ENCODE data around the gene SPIN2B.
"Not testable (repeated sequence)": the region's sequence is repeated elsewhere in the genome, so short reads cannot be mapped to it uniquely, and the experiment has no call there.

The SPIN2B gene

DNA sequence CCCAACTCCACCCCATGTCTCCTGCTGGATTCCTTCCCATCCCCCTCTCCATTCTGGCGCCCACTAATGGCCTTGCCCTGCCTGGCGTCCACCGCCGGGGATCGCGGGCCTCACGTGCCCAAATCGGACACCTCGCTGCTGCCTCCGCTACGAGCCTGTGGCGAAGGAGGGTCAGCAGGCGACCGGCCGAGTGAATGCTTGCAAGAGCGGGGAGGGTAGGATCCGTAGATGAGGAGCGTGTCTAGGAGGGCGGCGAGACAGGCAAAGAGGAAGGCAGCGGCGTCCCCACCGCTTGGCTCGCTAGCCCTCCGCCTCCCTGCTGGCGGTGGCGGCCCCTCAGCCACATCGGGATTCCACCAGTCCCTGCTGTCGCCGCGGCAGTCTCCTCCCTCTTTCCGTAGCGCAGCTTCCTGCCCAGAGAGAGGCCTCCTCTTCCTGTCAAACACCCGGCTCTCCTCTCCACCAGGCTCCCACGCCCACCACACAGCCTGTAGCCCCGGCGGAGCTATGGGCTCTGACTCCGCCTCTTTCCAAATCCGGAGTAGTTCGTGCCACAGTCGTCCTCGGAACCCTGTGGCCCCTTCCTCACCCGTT is at the start of gene SPIN2B:
Gene SPIN2B (minus strand): TSS at position 387 of the 594 bp plus-strand sequence.
- in situ Hi-C loops (cut with MboI; ENCODE audit: low sequenced_read_pairs) = no loop called here

DNA sequence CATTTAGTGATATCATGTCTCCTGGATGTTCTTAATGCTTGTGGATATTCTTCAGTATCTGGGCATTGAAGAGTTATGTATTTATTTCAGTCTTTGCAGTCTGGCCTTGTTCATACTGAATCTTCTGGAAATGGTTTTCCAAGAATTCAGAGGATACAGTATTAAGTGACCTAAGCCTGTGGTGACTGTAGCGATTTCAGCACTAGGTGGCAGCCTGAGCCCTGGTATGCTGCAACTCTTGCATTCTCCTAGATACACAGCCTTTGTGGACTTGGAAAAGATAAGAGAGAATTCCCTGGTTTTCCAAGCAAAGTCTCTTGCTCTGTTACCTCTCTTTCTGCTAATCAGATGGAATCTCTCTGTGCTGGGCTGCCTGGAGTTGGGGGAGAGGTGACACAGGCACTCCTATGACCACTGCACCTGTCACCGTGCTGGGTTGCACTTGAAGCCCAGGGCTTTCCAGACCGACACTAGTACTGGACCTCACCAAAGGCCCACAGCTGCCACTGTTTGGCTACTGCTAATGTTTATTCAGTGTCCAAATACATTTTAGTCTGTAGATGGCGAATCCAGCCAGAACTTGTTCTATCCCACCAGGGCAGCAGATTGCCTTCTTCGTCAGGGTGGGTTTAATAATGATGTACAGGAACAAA is 35.2 kb upstream of the SPIN2B start:
- in situ Hi-C loops (cut with MboI; ENCODE audit: low sequenced_read_pairs) = no loop called here

DNA sequence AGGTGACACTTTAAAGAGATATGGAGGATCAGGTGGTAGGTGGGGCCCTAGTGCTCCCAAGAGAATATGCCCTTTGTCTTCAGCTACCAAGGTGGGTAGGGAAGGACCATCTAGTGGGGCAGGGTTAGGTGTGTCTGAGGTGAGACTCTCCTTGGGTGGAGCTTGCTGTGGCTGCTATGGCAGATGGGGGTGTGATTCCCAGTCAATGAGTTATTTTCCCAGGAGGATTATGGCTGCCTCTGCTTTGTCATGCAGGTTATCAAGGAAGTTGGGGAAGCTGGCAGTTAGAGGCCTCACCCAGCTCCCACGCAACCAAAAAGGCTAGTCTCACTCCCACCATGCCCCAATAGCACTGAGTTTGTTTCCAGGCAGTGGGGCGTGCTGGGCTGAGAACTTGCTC is 33.8 kb upstream of the SPIN2B start:
- in situ Hi-C loops (cut with MboI; ENCODE audit: low sequenced_read_pairs) = no loop called here

DNA sequence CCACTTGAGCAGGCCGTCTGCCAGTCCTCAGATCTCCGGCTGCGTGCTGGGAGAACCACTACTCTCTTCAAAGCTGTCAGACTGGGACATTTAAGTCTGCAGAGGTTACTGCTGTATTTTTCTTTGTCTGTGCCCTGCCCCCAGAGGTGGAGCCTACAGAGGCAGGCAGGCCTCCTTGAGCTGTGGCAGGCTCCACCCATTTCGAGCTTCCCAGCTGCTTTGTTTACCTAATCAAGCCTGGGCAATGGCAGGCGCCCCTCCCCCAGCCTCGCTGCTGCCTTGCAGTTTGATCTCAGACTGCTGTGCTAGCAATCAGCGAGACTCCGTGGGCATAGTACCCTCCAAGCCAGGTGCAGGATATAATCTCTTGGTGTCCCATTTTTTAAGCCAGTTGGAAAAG is 30.9 kb upstream of the SPIN2B start:
- in situ Hi-C loops (cut with MboI; ENCODE audit: low sequenced_read_pairs) = not testable (repeated sequence)

DNA sequence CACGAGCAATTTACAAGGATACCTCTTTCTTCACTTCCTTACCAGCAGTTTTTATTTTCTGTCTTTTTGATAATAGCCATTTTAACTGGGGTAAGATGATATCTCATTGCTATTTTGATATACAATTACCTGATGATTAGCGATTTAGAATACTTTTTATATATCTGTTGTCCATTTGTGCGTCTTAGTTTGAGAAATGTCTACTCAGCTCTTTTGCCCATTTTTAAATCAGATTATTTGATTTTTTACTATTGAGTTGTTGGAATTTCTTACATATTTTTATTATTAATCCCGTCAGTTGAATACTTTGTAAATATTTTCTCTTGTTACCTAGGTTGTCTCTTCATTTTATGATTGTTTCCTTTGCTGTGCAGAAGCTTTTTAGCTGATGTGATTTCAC is 17.3 kb upstream of the SPIN2B start:
- in situ Hi-C loops (cut with MboI; ENCODE audit: low sequenced_read_pairs) = no loop called here

DNA sequence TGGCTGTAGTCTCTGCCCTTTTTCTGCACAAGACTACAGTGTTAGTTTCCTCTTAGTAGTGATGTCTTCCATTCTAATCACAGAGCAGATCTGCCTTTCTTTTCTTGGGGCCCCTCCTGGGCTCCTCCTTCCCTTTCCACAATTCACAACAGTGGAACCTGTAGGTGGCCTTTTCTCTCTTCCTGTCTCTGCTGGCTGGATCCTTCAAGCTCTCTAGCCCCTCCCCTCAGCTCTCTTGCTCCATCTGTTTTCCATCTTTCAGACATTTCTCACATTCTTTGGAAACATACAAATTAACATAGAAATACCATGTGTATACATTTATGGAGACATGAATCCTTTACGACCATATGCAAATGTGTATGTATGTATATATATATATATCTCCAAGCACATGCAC is 16.2 kb upstream of the SPIN2B start:
- in situ Hi-C loops (cut with MboI; ENCODE audit: low sequenced_read_pairs) = no loop called here

DNA sequence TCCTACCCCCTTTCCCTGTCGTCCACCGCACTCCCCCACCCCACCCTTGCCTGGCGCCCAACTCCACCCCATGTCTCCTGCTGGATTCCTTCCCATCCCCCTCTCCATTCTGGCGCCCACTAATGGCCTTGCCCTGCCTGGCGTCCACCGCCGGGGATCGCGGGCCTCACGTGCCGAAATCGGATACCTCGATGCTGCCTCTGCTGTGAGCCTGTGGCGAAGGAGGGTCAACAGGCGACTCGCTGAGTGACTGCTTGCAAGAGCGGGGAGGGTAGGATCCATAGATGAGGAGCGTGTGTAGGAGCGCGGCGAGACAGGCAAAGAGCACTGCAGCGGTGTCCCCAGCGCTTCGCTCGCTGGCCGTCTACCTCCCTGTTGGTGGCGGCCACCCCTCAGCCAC is 15.7 kb upstream of the SPIN2B start, which contains the start of gene SPIN2A:
Gene SPIN2A (minus strand): TSS at position 325 of the 400 bp plus-strand sequence. CDS start 800 bp downstream, outside the sequence.
- in situ Hi-C loops (cut with MboI; ENCODE audit: low sequenced_read_pairs) = not testable (repeated sequence)

DNA sequence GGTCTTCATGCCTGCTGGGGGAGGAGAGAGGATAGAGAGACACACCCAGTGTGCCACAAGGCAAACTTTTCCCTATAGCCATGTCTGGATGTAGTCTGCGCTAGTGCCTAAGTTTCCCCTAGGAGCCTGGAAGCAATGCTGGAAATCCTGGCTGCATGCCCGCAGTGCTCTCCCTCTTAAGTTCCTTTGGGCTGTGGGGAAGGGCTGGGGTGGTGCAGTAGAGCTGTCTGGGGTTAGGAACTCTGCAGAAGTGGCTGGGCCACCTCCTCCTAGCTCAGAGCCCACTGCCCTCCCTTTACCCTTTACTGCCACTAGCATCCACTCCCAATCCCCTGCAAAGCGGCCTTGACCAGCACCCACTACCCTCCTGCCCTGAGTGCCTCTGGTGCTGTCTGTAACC is 15.2 kb upstream of the SPIN2B start:
- in situ Hi-C loops (cut with MboI; ENCODE audit: low sequenced_read_pairs) = not testable (repeated sequence)

DNA sequence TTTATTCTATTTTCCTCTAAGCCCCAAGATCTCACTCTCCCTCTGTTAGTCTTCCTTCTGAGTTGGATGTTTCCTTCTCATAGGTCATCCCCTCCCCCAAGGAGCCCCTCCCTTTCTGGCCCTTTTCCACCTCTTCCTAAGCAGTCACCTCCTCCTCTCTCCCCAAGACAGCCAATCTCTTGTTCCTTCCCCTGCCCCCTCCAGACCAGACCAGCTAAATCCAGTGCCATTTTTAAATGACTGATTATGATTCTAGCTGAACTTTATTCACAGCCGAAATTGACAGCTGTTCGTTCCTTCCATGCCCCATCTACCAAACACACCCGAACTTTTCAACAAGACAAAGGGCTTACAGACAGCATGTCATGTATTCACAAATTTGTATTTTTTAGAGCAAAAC is 13.9 kb upstream of the SPIN2B start:
- in situ Hi-C loops (cut with MboI; ENCODE audit: low sequenced_read_pairs) = no loop called here

DNA sequence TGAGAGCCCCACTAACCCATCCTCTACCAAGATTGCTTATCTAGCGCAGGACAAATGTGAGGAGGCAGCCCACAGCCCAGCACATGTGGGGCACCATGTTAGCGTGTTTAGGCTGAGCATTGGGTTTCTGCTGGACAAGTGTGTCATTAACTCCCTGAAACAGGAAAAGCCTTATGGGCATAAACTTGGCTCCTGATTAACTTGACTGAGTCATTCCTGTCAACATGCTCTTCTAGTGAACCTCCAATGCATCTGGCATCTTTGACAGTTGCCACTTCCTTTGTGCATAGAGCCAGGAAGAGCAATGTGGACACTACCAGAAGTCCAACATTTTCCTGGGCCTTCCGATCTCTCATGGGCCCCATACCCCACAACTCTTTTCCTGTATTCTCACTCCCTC is 13.4 kb upstream of the SPIN2B start:
- in situ Hi-C loops (cut with MboI; ENCODE audit: low sequenced_read_pairs) = no loop called here

DNA sequence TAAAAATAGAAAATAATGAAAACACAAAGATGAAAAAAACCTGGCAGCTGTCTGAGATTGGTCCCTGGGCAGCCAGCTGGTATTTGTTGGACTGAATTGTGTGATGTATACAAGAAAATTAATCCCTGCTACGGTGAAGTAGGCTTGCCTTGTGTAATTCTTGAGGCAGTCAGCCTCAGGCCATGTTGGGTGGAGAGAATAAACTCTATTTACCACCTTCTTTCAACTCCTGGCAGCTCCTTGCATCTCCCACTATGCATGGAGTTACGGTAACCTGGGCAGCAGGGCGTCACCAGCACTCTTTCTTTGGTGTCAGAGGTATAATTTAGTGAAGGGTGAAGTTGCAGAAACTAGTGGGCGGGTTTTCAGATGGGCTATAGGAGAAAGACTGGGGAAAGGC is 12.4 kb upstream of the SPIN2B start:
- in situ Hi-C loops (cut with MboI; ENCODE audit: low sequenced_read_pairs) = no loop called here

DNA sequence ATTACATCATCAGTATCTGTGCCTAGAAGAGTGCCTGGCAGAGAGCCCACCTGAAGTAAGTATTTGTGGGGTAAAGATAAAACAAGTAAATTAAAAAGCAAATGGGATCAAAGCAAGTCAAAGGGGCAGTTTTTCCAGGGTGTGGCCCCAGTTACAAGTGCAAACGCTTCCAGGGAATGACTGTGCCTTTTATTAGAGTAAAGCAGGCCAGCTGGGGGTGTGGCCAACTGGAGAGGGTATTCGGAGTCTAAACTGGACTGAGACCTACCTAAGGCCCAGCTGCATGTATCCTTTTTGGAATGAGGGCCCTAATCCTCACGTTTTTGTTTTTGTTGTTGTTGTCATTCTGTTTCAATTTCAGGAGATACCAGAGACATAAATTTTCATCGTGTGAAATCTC is 11.9 kb upstream of the SPIN2B start:
- in situ Hi-C loops (cut with MboI; ENCODE audit: low sequenced_read_pairs) = not testable (repeated sequence)

DNA sequence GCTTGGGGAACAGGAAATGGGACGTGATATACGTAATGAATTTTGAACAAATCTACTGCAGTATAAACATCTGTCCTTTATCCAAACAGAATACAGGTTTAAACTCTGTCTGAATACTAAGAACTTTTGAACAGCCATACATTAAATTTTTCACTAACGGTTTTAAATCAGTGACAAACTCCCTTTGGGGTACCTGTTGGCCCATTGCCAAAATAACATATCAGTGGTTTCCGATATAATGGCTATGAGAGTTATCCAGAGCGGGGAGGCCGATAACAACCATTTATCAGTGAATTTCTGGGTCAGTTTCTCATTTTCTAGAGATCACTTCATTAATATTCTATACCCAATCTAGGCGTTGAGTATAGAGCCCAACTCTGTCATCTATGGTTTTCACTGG is 10.7 kb upstream of the SPIN2B start:
- in situ Hi-C loops (cut with MboI; ENCODE audit: low sequenced_read_pairs) = no loop called here

DNA sequence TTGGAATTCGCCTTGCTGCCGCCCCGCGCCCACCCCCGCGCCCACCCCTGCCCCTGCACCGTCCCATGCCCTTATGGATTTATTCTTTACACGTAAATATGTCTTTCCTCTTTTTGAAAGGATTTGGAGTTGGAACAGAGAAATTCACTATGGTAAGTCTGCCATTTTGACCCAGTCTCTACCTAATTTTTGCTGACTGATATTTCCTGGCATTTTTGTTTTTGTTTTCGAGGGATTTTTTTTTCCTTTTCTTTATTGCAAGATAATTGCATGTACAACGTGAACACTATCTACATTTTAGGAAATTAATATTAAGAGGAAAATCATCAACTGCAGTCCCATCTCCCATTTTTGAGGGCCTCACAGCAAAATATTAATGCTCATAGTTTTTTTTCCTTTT is 468 bp upstream of the SPIN2B start:
- in situ Hi-C loops (cut with MboI; ENCODE audit: low sequenced_read_pairs) = no loop called here

DNA sequence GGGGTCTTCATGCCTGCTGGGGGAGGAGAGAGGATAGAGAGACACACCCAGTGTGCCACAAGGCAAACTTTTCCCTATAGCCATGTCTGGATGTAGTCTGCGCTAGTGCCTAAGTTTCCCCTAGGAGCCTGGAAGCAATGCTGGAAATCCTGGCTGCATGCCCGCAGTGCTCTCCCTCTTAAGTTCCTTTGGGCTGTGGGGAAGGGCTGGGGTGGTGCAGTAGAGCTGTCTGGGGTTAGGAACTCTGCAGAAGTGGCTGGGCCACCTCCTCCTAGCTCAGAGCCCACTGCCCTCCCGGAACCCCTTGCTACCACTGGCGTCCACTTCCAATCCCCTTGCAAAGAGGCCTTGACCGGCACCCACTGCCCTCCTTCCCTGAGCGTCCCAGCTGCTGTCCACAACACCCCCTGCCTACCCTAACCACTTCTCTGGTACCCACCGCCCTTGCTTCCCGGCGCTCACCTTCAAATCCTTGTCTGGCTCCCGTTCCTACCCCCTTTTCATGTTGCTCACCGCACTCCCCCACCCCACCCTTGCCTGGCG is 658 bp downstream of the SPIN2B start:
- in situ Hi-C loops (cut with MboI; ENCODE audit: low sequenced_read_pairs) = not testable (repeated sequence)

DNA sequence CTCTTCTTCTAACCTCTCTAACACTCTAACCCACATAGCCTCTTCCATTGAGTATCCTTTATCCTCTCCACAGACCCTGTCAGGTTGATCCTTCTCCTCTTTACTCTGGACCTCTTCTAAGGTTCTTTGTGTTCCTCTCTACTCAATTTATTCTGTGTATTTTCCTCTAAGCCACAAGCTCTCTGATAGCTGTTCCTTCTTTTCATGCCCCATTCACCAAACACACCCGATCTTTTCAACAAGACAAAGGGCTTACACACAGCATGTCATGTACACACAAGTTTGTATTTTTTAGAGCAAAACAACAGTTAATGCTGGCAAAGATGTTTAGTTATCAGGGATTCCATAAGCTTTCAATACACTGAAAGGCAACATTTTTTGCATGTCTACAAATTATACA is 1.9 kb downstream of the SPIN2B start:
- in situ Hi-C loops (cut with MboI; ENCODE audit: low sequenced_read_pairs) = no loop called here

DNA sequence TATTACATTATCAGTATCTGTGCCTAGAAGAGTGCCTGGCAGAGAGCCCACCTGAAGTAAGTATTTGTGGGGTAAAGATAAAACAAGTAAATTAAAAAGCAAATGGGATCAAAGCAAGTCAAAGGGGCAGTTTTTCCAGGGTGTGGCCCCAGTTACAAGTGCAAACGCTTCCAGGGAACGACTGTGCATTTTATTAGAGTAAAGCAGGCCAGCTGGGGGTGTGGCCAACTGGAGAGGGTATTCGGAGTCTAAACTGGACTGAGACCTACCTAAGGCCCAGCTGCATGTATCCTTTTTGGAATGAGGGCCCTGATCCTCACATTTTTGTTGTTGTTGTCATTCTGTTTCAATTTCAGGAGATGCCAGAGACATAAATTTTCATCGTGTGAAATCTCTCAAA is 3.8 kb downstream of the SPIN2B start:
- in situ Hi-C loops (cut with MboI; ENCODE audit: low sequenced_read_pairs) = not testable (repeated sequence)

DNA sequence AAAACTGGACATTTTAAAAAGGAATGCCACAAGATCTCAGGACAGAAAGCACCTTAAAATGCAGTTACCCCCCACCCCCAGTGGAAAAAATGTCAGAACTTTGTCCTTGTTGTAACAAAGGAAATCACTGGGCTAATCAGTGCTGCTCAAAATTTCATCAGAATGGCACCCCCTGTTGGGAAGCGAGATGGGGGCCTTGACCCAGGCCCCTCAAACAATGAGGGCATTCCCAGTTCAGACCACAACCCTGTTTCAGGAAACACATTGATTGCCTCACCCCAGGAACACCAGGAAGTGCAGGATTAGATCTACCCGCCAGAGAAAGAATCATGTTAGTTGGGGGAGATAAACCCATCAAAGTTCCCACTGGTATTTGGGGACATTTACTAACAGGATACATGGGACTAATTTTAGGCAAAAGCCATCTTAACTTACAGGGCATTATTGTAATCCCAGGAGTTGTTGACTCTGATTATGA is 16.4 kb downstream of the SPIN2B start:
- in situ Hi-C loops (cut with MboI; ENCODE audit: low sequenced_read_pairs) = no loop called here

DNA sequence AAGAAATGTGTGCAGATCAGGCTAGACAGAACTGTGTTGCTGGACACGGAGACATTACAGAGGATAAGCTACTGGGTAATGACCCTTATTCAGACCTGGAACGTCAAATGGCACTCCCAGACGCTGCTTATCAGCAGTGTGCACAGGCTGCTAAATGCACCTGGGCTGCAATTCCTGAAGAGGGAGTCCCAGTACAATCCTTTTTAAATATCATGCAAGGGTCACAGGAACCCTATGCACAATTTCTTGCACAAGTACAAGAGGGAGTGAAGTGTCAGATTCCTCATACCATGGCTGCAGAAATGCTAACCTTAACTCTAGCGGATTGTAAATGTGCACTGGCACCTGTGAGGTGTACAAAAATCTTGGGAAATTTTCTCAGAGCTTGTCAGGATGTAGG is 16.9 kb downstream of the SPIN2B start:
- in situ Hi-C loops (cut with MboI; ENCODE audit: low sequenced_read_pairs) = no loop called here

DNA sequence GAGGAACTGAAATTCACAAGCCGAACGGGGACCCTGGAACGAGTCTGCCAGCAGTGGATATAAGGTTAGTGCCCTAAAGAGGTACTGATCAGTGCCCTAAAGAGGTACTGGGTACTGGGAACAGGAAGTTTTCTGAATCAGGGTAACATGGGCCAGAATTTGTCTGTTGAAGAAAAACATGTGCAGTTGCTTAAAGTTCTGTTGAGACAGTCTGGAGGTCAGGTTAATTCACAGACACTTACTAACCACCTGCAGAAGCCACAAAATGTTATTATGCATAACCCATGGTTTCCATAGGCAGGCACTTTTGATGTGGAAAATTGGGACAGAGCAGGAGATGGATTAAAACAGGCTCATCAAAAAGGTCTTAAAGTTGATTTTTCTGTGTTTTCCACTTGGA is 17.9 kb downstream of the SPIN2B start:
- in situ Hi-C loops (cut with MboI; ENCODE audit: low sequenced_read_pairs) = no loop called here

DNA sequence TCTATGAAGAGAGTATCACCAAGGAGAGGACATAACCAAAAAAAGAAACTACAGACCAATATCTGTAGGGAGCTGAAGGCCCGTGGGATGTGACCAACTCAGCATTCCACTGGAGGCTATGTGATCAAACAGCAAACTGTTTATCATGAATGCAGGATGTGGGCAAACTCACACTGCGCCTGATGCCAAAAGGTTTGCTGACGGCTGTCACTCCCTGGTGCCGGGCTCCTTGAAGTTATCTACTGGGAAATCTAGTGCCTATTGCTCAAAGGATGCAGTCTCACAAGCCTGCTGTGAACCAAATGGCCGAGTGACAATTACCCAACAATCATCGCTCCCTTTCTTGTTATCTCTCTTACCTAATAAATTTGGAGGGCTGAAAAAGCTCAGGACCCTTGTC is 18.4 kb downstream of the SPIN2B start:
- in situ Hi-C loops (cut with MboI; ENCODE audit: low sequenced_read_pairs) = not testable (repeated sequence)

DNA sequence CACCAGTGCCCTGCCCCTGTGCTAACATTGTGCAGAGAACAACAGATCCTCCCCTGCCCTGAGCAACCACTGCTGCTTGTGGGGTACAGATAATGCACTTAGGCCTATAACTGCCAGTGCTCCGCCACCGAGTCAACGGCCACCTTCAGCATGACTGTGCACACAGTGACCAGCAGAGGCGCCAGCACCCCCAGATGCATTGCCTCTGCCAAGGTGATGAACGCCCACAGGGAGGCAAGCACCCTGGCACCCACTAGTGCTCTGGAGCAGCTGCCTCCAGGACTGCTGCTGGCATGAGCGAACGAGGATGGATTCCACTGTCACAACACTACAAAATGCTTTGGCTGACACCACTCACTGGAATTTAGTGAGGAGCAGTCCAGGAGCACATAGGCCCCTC is 38.2 kb downstream of the SPIN2B start:
- in situ Hi-C loops (cut with MboI; ENCODE audit: low sequenced_read_pairs) = no loop called here

Data from HL-60/S4 (cell line).